DMS53 treated with DMSO at 0.1 percent for 48 hours (cell line): ENCODE data around the gene VIPR1.
"Not testable (repeated sequence)": the region's sequence is repeated elsewhere in the genome, so short reads cannot be mapped to it uniquely, and the experiment has no call there.

Source experiments
- DNase-seq: peaks from one replicate; lab custom pipeline; 2025; ENCODE audit not compliant: unreplicated experiment; lab: John Stamatoyannopoulos, UW

The VIPR1 gene

GRCh38 chr3:42569593-42570142, 67.2 kb downstream of the VIPR1 start:
- DNase-seq, result no peak

GRCh38 chr3:42572278-42572677, 69.8 kb downstream of the VIPR1 start:
- peak; percentile 1 for DNase-seq

- no peak for DNase-seq
Observed at GRCh38 chr3:42575137-42575741, 72.8 kb downstream of the VIPR1 start.

GRCh38 chr3:42578054-42578453, 75.6 kb downstream of the VIPR1 start:
- DNase-seq, result no peak

- DNase-seq, result not testable (repeated sequence)
Observed at GRCh38 chr3:42579346-42579745, 76.9 kb downstream of the VIPR1 start.

GRCh38 chr3:42581400-42581708, 78.9 kb downstream of the VIPR1 start:
- DNase-seq, result no peak

- DNase-seq, result peak; percentile 27
Observed at GRCh38 chr3:42581709-42582473, 79.4 kb downstream of the VIPR1 start, which contains the start of gene SEC22C. SEC22C (minus strand) TSS chr3:42581967; CDS start chr3:42569046, 12,921 bp downstream.

- peak; percentile 2 for DNase-seq
Observed at GRCh38 chr3:42582474-42583070, 80.1 kb downstream of the VIPR1 start.
